Liver (tissue), 3 donors: ENCODE measurements around the gene LLGL1.

Source experiments
- ATF3 ChIP-seq: IDR thresholded peaks from 2 replicates; pipeline ENCODE4 v1.6.1; 2016; ENCODE audit warnings: antibody characterized with exemption
- EGR1 ChIP-seq, 2 donors: IDR thresholded peaks; 2 replicates each; pipeline ENCODE4 v1.6.1; 2016 to 2018; ENCODE audit warnings: antibody characterized with exemption in 2 of 2, low read depth in 2 of 2
- GABPA ChIP-seq, 2 donors: IDR thresholded peaks in 1 of 2; conservative IDR thresholded peaks in 1 of 2; 2 replicates each; pipeline ENCODE4 v1.6.1; 2016; ENCODE audit warnings: antibody characterized with exemption in 2 of 2, mild to moderate bottlenecking in 1 of 2, moderate library complexity in 1 of 2
- JUND ChIP-seq, 2 donors: IDR thresholded peaks; 2 replicates each; pipeline ENCODE4 v1.6.1; 2016; ENCODE audit warnings: antibody characterized with exemption in 2 of 2
- MAX ChIP-seq: IDR thresholded peaks from 2 replicates; pipeline ENCODE4 v1.6.1; 2016; ENCODE audit warnings: antibody characterized with exemption
- NR2F2 ChIP-seq: IDR thresholded peaks from 2 replicates; pipeline ENCODE4 v1.6.1; 2016; ENCODE audit warnings: antibody characterized with exemption
- RAD21 ChIP-seq, 2 donors: IDR thresholded peaks; 2 replicates each; pipeline ENCODE4 v1.6.1; 2016; ENCODE audit warnings: antibody characterized with exemption in 2 of 2, mild to moderate bottlenecking in 2 of 2
- RXRA ChIP-seq, 2 donors: IDR thresholded peaks; 2 replicates each; pipeline ENCODE4 v1.6.1; 2017 to 2018; ENCODE audit warnings: antibody characterized with exemption in 2 of 2, mild to moderate bottlenecking in 1 of 2
- SP1 ChIP-seq: IDR thresholded peaks from 2 replicates; pipeline ENCODE4 v1.6.1; 2018; ENCODE audit warnings: antibody characterized with exemption, mild to moderate bottlenecking
- TAF1 ChIP-seq: conservative IDR thresholded peaks from 2 replicates; pipeline ENCODE4 v1.6.1; 2016; ENCODE audit warnings: antibody characterized with exemption, mild to moderate bottlenecking
- YY1 ChIP-seq: IDR thresholded peaks from 2 replicates; pipeline ENCODE4 v1.6.1; 2016; ENCODE audit warnings: antibody characterized with exemption, mild to moderate bottlenecking
- TF ChIP-seq, protein P1 (sequence below): fragments of 150-350 bp; IDR thresholded peaks from 2 replicates; pipeline ENCODE4 v1.5.1; 2017; ENCODE audit warnings: improper control_type of control experiment, low read depth, low read length; ENCODE audit not compliant: missing input control
- TF ChIP-seq, protein P2 (sequence below): IDR thresholded peaks from 2 replicates; pipeline ENCODE4 v1.6.1; 2016; ENCODE audit warnings: antibody characterized with exemption, mild to moderate bottlenecking
- donor health status: healthy.
- donor health status: healthy.

GRCh38 chr17:18262111-18262510 lies 36.7 kb downstream of the LLGL1 start:
- TF ChIP-seq TAF1, result no peak
- no peak for TF ChIP-seq ATF3
- TF ChIP-seq, protein P1, sequence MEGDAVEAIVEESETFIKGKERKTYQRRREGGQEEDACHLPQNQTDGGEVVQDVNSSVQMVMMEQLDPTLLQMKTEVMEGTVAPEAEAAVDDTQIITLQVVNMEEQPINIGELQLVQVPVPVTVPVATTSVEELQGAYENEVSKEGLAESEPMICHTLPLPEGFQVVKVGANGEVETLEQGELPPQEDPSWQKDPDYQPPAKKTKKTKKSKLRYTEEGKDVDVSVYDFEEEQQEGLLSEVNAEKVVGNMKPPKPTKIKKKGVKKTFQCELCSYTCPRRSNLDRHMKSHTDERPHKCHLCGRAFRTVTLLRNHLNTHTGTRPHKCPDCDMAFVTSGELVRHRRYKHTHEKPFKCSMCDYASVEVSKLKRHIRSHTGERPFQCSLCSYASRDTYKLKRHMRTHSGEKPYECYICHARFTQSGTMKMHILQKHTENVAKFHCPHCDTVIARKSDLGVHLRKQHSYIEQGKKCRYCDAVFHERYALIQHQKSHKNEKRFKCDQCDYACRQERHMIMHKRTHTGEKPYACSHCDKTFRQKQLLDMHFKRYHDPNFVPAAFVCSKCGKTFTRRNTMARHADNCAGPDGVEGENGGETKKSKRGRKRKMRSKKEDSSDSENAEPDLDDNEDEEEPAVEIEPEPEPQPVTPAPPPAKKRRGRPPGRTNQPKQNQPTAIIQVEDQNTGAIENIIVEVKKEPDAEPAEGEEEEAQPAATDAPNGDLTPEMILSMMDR, result no peak
- TF ChIP-seq GABPA (IDR thresholded peaks at IDR 0.05 in 1 of 2, conservative IDR thresholded peaks at IDR 0.05 in 1 of 2), result no peak
- TF ChIP-seq RAD21 (IDR thresholded peaks at IDR 0.05), result no peak
- no peak for TF ChIP-seq EGR1 (IDR thresholded peaks at IDR 0.05; ENCODE audit: low read depth in 2 of 2)
- TF ChIP-seq, protein P2, sequence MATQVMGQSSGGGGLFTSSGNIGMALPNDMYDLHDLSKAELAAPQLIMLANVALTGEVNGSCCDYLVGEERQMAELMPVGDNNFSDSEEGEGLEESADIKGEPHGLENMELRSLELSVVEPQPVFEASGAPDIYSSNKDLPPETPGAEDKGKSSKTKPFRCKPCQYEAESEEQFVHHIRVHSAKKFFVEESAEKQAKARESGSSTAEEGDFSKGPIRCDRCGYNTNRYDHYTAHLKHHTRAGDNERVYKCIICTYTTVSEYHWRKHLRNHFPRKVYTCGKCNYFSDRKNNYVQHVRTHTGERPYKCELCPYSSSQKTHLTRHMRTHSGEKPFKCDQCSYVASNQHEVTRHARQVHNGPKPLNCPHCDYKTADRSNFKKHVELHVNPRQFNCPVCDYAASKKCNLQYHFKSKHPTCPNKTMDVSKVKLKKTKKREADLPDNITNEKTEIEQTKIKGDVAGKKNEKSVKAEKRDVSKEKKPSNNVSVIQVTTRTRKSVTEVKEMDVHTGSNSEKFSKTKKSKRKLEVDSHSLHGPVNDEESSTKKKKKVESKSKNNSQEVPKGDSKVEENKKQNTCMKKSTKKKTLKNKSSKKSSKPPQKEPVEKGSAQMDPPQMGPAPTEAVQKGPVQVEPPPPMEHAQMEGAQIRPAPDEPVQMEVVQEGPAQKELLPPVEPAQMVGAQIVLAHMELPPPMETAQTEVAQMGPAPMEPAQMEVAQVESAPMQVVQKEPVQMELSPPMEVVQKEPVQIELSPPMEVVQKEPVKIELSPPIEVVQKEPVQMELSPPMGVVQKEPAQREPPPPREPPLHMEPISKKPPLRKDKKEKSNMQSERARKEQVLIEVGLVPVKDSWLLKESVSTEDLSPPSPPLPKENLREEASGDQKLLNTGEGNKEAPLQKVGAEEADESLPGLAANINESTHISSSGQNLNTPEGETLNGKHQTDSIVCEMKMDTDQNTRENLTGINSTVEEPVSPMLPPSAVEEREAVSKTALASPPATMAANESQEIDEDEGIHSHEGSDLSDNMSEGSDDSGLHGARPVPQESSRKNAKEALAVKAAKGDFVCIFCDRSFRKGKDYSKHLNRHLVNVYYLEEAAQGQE, result no peak
- TF ChIP-seq RXRA (IDR thresholded peaks at IDR 0.05), result no peak
- TF ChIP-seq YY1, result no peak
- no peak for TF ChIP-seq MAX
- no peak for TF ChIP-seq JUND (IDR thresholded peaks at IDR 0.05)
- TF ChIP-seq SP1, result no peak
- TF ChIP-seq NR2F2, result no peak
